IMR-90 (cell line): ENCODE results near the gene CAMTA1.

Source experiments
- BHLHE40 ChIP-seq: fragments of 150-350 bp; IDR thresholded peaks from 2 replicates; pipeline ENCODE4 v1.6.1; 2016; ENCODE audit warnings: mild to moderate bottlenecking, low read depth, low read length
- CTCF ChIP-seq: conservative IDR thresholded peaks from 2 replicates; pipeline ENCODE4 v1.5.1; 2012; ENCODE audit warnings: mild to moderate bottlenecking, low read depth, low read length, improper control_type of control experiment
- ELK1 ChIP-seq: fragments of 150-350 bp; IDR thresholded peaks from 2 replicates; pipeline ENCODE4 v1.6.1; 2016; ENCODE audit warnings: low read depth, mild to moderate bottlenecking, low read length, moderate library complexity, borderline replicate concordance
- FOS ChIP-seq: fragments of 150-350 bp; IDR thresholded peaks from 2 replicates; pipeline ENCODE4 v1.6.1; 2016; ENCODE audit warnings: low read depth, low read length
- MAFK ChIP-seq: IDR thresholded peaks from 2 replicates; pipeline ENCODE4 v1.6.1; 2012; ENCODE audit warnings: low read depth, low read length, improper control_type of control experiment
- MAZ ChIP-seq: IDR thresholded peaks from 2 replicates; pipeline ENCODE4 v1.6.1; 2012; ENCODE audit warnings: low read depth, mild to moderate bottlenecking, low read length, improper control_type of control experiment, moderate library complexity, borderline replicate concordance
- POLR2A ChIP-seq: IDR thresholded peaks from 2 replicates; pipeline ENCODE4 v1.6.1; 2012; ENCODE audit warnings: mild to moderate bottlenecking, low read depth, low read length
- RAD21 ChIP-seq: IDR thresholded peaks from 2 replicates; pipeline ENCODE4 v1.6.1; 2012; ENCODE audit warnings: low read length, improper control_type of control experiment
- RFX5 ChIP-seq: IDR thresholded peaks from 2 replicates; pipeline ENCODE4 v1.8.0; 2012; ENCODE audit warnings: low read depth, mild to moderate bottlenecking, low read length, moderate library complexity
- SMC3 ChIP-seq: fragments of 150-350 bp; IDR thresholded peaks from 2 replicates; pipeline ENCODE4 v1.6.1; 2016; ENCODE audit warnings: low read depth, mild to moderate bottlenecking, antibody characterized with exemption, low read length, moderate library complexity
- USF2 ChIP-seq: fragments of 150-350 bp; IDR thresholded peaks from 2 replicates; pipeline ENCODE4 v1.6.1; 2017; ENCODE audit warnings: mild to moderate bottlenecking, antibody characterized with exemption, low read length, low read depth

DNA sequence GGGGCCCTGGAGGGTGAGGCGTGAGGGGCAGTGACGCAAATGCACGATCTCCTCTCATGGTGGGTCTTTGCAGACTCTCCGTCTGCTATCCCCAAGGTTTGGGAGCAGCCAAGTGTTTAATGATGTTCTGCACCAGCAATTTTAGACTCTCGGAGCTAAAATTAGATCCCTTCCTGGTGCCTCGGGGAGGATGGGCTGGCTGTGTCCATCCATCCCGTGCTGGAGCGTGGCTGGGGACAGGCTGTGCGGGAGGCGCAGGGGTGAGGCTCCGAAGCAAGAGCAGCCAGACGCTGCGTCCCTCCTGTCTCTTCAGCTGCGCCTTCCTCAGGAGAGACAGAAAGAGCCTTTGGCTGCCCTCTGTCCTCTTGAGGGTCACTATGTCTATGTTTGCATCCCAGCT, 387.6 kb downstream of the CAMTA1 start:
- TF ChIP-seq RAD21 (no peak), CTCF (no peak), POLR2A (no peak), MAFK (no peak), MAZ (no peak), SMC3 (no peak), ELK1 (no peak), BHLHE40 (no peak), FOS (no peak), RFX5 (no peak), USF2 (no peak)
